Fibroblast of lung (primary cell): ENCODE results near the gene HECTD4.

Source experiments
- EZH2 ChIP-seq: IDR thresholded peaks from 2 replicates; pipeline ENCODE4 v1.5.1; 2012; ENCODE audit warnings: low read length, control low read depth, mild to moderate bottlenecking; ENCODE audit errors: missing control alignments
- TF ChIP-seq, protein P1 (sequence below), 2 donors: IDR thresholded peaks in 1 of 2; conservative IDR thresholded peaks in 1 of 2; 1 replicate in 1 of 2; 2 replicates in 1 of 2; pipeline ENCODE4 v1.5.1; 2011 to 2012; ENCODE audit warnings: low read length in 2 of 2, control low read depth in 1 of 2, inconsistent platforms in 1 of 2, low read depth in 1 of 2, mild to moderate bottlenecking in 1 of 2

DNA sequence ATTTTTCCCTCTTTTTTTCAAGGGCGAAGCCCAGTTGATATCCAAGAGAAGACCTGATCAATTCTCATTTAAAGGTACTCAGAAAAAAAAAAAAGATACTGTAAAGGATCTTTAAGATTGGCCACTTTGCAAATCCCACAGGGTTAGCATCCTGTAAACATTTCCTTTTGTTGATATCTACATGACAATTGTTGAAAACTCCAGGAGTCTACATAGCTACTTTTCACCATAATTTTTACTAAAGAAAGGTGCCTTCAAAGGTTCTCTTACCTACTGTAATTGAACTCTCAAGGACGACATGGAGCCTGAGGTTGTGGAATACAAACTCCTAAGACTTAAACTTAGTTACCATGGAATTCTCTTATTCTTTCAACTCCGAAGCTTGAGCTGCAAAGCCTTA lies 125.5 kb downstream of the HECTD4 start:
- TF ChIP-seq, protein P1, sequence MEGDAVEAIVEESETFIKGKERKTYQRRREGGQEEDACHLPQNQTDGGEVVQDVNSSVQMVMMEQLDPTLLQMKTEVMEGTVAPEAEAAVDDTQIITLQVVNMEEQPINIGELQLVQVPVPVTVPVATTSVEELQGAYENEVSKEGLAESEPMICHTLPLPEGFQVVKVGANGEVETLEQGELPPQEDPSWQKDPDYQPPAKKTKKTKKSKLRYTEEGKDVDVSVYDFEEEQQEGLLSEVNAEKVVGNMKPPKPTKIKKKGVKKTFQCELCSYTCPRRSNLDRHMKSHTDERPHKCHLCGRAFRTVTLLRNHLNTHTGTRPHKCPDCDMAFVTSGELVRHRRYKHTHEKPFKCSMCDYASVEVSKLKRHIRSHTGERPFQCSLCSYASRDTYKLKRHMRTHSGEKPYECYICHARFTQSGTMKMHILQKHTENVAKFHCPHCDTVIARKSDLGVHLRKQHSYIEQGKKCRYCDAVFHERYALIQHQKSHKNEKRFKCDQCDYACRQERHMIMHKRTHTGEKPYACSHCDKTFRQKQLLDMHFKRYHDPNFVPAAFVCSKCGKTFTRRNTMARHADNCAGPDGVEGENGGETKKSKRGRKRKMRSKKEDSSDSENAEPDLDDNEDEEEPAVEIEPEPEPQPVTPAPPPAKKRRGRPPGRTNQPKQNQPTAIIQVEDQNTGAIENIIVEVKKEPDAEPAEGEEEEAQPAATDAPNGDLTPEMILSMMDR (conservative IDR thresholded peaks at IDR 0.05 in 1 of 2, IDR thresholded peaks at IDR 0.05 in 1 of 2; ENCODE audit: low read depth in 1 of 2, low read length in 2 of 2) = no peak
- TF ChIP-seq EZH2 = no peak
